Karpas-422 (cell line): Measurements from ENCODE around the gene SETD1B. TPM values are rescaled to one million over a fixed set of nuclear protein-coding genes. Genes with fewer than 3 reads are reported as not detected.

ENCODE experiments used
- DNase-seq: peaks from one replicate; pipeline ENCODE4 v3.0.0-alpha.2; 2015
- H2AFZ ChIP-seq: fragments of 200-600 bp; sonication (generic); 2 replicates; pipeline ENCODE4 v1.6.1; 2014; ENCODE audit warnings: antibody characterized with exemption, low read length, mixed read lengths
- H3K27ac ChIP-seq: fragments of 200-600 bp; sonication (generic); 2 replicates; pipeline ENCODE4 v1.5.1; 2014; ENCODE audit warnings: mild to moderate bottlenecking, low read length, moderate library complexity
- H3K27me3 ChIP-seq: fragments of 200-600 bp; sonication (generic); 2 replicates; pipeline ENCODE4 v1.6.1; 2014; ENCODE audit warnings: low read length, mixed read lengths
- H3K36me3 ChIP-seq: fragments of 200-600 bp; sonication (generic); 2 replicates; pipeline ENCODE4 v1.6.1; 2014; ENCODE audit warnings: low read length, mixed read lengths; ENCODE audit not compliant: insufficient read depth
- H3K4me1 ChIP-seq: fragments of 200-600 bp; sonication (generic); 2 replicates; pipeline ENCODE4 v1.6.1; 2014; ENCODE audit warnings: mild to moderate bottlenecking, low read length, mixed read lengths
- H3K4me2 ChIP-seq: fragments of 200-600 bp; sonication (generic); 2 replicates; pipeline ENCODE4 v1.6.1; 2014; ENCODE audit warnings: low read length, low read depth, mild to moderate bottlenecking; ENCODE audit not compliant: poor library complexity, severe bottlenecking
- H3K4me3 ChIP-seq: fragments of 200-600 bp; sonication (generic); 2 replicates; pipeline ENCODE4 v1.5.1; 2014; ENCODE audit warnings: mild to moderate bottlenecking, antibody characterized with exemption, low read length, mixed read lengths
- H3K79me2 ChIP-seq: fragments of 200-600 bp; sonication (generic); 2 replicates; pipeline ENCODE4 v1.6.1; 2014; ENCODE audit warnings: mild to moderate bottlenecking, low read length, mixed read lengths
- H3K9ac ChIP-seq: fragments of 200-600 bp; sonication (generic); 2 replicates; pipeline ENCODE4 v1.6.0; 2014; ENCODE audit warnings: low read length
- H3K9me2 ChIP-seq: fragments of 200-600 bp; sonication (generic), shearing (Covaris generic); replicated peaks from 2 replicates; pipeline ENCODE4 v1.6.0; 2014; ENCODE audit warnings: mild to moderate bottlenecking, low read length, moderate library complexity; ENCODE audit not compliant: insufficient read depth
- H3K9me3 ChIP-seq: fragments of 300-700, 200-600 bp; sonication (generic); 2 replicates; pipeline ENCODE4 v1.6.1; 2014; ENCODE audit warnings: low read length, mixed read lengths
- H4K20me1 ChIP-seq: fragments of 200-600 bp; sonication (generic); 2 replicates; pipeline ENCODE4 v1.6.1; 2014; ENCODE audit warnings: mild to moderate bottlenecking, antibody characterized with exemption, low read length, low read depth; ENCODE audit not compliant: insufficient read depth
- total RNA-seq: library from RNA; depleted of rRNA; stranded (reverse); fragments of >200 nt; shearing (Covaris generic); gene quantifications from 2 replicates; pipeline ENCODE4 v1.2.3, GENCODE V29; 2014; ENCODE audit warnings: low replicate concordance

Gene SETD1B
- total RNA-seq, 1 experiment from 2014 or later: 2.1 TPM

- H3K27ac ChIP-seq: no peak overlapping the region
These were observed 8.6 kb downstream of the SETD1B start for GRCh38 chr12:121812320-121812871.

GRCh38 chr12:121812921-121813896 is 9.4 kb downstream of the SETD1B start:
- Histone ChIP-seq H2AFZ (no peak overlapping the region), H4K20me1 (peaks cover 42% of the 10 kb centered on the region), H3K9me2 (no peaks in the 10 kb centered on the region), H3K4me3 (no peak overlapping the region), H3K9ac (no peak overlapping the region), H3K27me3 (no peaks in the 10 kb centered on the region), H3K36me3 (no peaks in the 10 kb centered on the region), H3K4me1 (peaks cover 18% of the 10 kb centered on the region), H3K9me3 (no peaks in the 10 kb centered on the region), H3K79me2 (no peaks in the 10 kb centered on the region), H3K4me2 (peak overlapping the region; percentile 68), H3K27ac (no peak overlapping the region)
- DNase-seq: no peak

More at GRCh38 chr12:121812320-121812871, 8.6 kb downstream of the SETD1B start:
- Histone ChIP-seq H3K36me3 (no peaks in the 10 kb centered on the region), H3K4me3 (peak overlapping the region; percentile 51), H3K79me2 (no peaks in the 10 kb centered on the region), H3K4me2 (peak overlapping the region; percentile 68), H3K27me3 (no peaks in the 10 kb centered on the region), H3K4me1 (peaks cover 26% of the 10 kb centered on the region), H3K9ac (0 out of 2 replicates have a peak overlapping the region, but pooled peaks have one; percentile 19), H3K9me3 (no peaks in the 10 kb centered on the region), H4K20me1 (peaks cover 47% of the 10 kb centered on the region), H3K9me2 (no peaks in the 10 kb centered on the region), H2AFZ (no peak overlapping the region)
- peak; percentile 76 for DNase-seq

GRCh38 chr12:121813951-121814350 is 10.1 kb downstream of the SETD1B start:
- no peak overlapping the region for H3K27ac ChIP-seq

GRCh38 chr12:121814429-121815119 is 10.8 kb downstream of the SETD1B start:
- Histone ChIP-seq H3K79me2 (no peaks in the 10 kb centered on the region), H3K9me2 (no peaks in the 10 kb centered on the region), H3K27ac (no peak overlapping the region), H3K4me2 (no peak overlapping the region), H3K36me3 (no peaks in the 10 kb centered on the region), H3K9me3 (no peaks in the 10 kb centered on the region), H3K4me3 (no peak overlapping the region), H4K20me1 (peaks cover 34% of the 10 kb centered on the region), H2AFZ (no peak overlapping the region), H3K9ac (no peak overlapping the region), H3K27me3 (no peaks in the 10 kb centered on the region), H3K4me1 (peaks cover 14% of the 10 kb centered on the region)
- no peak for DNase-seq

More at GRCh38 chr12:121813951-121814350, 10.1 kb downstream of the SETD1B start:
- no peaks in the 10 kb centered on the region for H3K36me3 ChIP-seq
- peaks cover 14% of the 10 kb centered on the region for H3K4me1 ChIP-seq
- H3K9me3 ChIP-seq: no peaks in the 10 kb centered on the region
- H3K27me3 ChIP-seq: no peaks in the 10 kb centered on the region
- H4K20me1 ChIP-seq: peaks cover 38% of the 10 kb centered on the region
- H3K79me2 ChIP-seq: no peaks in the 10 kb centered on the region
- no peak overlapping the region for H3K4me3 ChIP-seq
- no peak overlapping the region for H2AFZ ChIP-seq
- H3K4me2 ChIP-seq: no peak overlapping the region
- DNase-seq: no peak
- H3K9me2 ChIP-seq: no peaks in the 10 kb centered on the region
- no peak overlapping the region for H3K9ac ChIP-seq

GRCh38 chr12:121815263-121815662 is 11.5 kb downstream of the SETD1B start:
- H3K27me3 ChIP-seq: no peaks in the 10 kb centered on the region
- H2AFZ ChIP-seq: no peak overlapping the region
- no peaks in the 10 kb centered on the region for H3K79me2 ChIP-seq
- peaks cover 14% of the 10 kb centered on the region for H3K4me1 ChIP-seq
- H3K9me3 ChIP-seq: no peaks in the 10 kb centered on the region
- no peak overlapping the region for H3K27ac ChIP-seq
- DNase-seq: no peak
- no peak overlapping the region for H3K4me2 ChIP-seq
- no peak overlapping the region for H3K4me3 ChIP-seq
- no peak overlapping the region for H3K9ac ChIP-seq
- no peaks in the 10 kb centered on the region for H3K36me3 ChIP-seq
- no peaks in the 10 kb centered on the region for H3K9me2 ChIP-seq
- H4K20me1 ChIP-seq: peaks cover 33% of the 10 kb centered on the region

- Histone ChIP-seq H4K20me1 (peaks cover 18% of the 10 kb centered on the region; the same call in 1 of the 2 replicates), H3K27me3 (no peaks in the 10 kb centered on the region), H3K27ac (no peak overlapping the region), H2AFZ (no peak overlapping the region), H3K9ac (no peak overlapping the region), H3K9me3 (no peaks in the 10 kb centered on the region), H3K79me2 (no peaks in the 10 kb centered on the region), H3K9me2 (no peaks in the 10 kb centered on the region), H3K4me1 (peaks cover 6% of the 10 kb centered on the region), H3K4me3 (no peak overlapping the region), H3K36me3 (no peaks in the 10 kb centered on the region), H3K4me2 (no peak overlapping the region)
- no peak for DNase-seq
These were observed 13.3 kb downstream of the SETD1B start for GRCh38 chr12:121816925-121817647.

- Histone ChIP-seq H3K4me3 (no peak overlapping the region), H3K9me2 (no peaks in the 10 kb centered on the region), H3K27ac (no peak overlapping the region), H3K4me2 (no peak overlapping the region), H3K36me3 (no peaks in the 10 kb centered on the region), H4K20me1 (peaks cover 12% of the 10 kb centered on the region; the same call in 1 of the 2 replicates), H3K79me2 (no peaks in the 10 kb centered on the region), H2AFZ (no peak overlapping the region), H3K27me3 (no peaks in the 10 kb centered on the region), H3K9me3 (no peaks in the 10 kb centered on the region), H3K4me1 (peaks cover under 1% of the 10 kb centered on the region), H3K9ac (no peak overlapping the region)
- no peak for DNase-seq
These were observed 13.8 kb downstream of the SETD1B start for GRCh38 chr12:121817648-121818043.
